GM10266 (cell line): ENCODE measurements around the gene CHL1.

Experiments used
- DNase-seq: peaks from one replicate; pipeline ENCODE4 v3.0.0; 2012; ENCODE audit errors: extremely low spot score
- TF ChIP-seq, protein P1 (sequence below): IDR thresholded peaks from 2 replicates; pipeline ENCODE4 v1.5.1; 2012; ENCODE audit warnings: mild to moderate bottlenecking, low read depth; ENCODE audit not compliant: control insufficient read depth, insufficient read depth; ENCODE audit errors: missing control alignments

CHL1 gene, protein sequence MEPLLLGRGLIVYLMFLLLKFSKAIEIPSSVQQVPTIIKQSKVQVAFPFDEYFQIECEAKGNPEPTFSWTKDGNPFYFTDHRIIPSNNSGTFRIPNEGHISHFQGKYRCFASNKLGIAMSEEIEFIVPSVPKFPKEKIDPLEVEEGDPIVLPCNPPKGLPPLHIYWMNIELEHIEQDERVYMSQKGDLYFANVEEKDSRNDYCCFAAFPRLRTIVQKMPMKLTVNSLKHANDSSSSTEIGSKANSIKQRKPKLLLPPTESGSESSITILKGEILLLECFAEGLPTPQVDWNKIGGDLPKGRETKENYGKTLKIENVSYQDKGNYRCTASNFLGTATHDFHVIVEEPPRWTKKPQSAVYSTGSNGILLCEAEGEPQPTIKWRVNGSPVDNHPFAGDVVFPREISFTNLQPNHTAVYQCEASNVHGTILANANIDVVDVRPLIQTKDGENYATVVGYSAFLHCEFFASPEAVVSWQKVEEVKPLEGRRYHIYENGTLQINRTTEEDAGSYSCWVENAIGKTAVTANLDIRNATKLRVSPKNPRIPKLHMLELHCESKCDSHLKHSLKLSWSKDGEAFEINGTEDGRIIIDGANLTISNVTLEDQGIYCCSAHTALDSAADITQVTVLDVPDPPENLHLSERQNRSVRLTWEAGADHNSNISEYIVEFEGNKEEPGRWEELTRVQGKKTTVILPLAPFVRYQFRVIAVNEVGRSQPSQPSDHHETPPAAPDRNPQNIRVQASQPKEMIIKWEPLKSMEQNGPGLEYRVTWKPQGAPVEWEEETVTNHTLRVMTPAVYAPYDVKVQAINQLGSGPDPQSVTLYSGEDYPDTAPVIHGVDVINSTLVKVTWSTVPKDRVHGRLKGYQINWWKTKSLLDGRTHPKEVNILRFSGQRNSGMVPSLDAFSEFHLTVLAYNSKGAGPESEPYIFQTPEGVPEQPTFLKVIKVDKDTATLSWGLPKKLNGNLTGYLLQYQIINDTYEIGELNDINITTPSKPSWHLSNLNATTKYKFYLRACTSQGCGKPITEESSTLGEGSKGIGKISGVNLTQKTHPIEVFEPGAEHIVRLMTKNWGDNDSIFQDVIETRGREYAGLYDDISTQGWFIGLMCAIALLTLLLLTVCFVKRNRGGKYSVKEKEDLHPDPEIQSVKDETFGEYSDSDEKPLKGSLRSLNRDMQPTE (N-terminal part only)

DNA sequence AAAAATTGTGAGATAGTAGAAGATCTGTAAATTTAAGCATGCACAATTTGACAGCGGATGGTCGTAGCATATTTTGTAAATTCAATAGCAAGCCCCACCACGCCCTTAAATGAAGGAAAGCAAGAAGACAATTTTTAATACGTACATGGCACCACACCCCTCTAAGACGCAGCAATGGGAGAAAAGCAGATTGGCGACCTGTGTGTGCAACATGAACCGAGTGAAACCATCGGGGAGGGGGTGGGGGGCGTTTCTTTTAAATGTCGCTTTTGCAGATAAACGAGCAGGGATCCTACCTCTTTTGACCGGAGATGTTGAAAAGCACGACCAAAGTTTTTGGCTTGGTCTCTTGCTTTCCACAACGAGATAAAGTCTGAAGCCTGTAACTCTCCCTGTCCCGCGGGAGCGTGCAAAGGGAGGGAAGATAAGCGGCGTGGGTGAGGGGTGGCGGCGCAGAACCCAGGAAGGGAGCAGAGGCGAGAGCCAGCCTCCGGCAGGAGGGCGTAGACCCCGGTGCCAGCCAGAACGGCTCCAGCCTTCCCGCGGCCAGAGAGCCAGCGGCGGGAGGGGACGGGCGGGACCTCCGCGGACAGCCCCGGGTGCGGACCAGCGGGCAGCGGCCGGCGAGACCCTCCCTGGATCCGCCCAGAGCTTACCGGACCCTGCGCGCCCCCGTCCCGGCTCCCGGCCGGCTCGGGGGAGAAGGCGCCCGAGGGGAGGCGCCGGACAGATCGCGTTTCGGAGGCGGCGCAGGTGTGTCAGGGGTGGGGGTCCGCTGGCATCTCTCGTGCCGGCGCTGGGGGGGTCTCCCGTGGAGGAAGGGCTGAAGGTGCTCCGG lies at the start of gene CHL1:
Gene CHL1 (plus strand): TSS at position 453 of the 838 bp plus-strand sequence. CDS start 123,014 bp downstream, outside the sequence.
- DNase-seq = no peak
- TF ChIP-seq, protein P1, sequence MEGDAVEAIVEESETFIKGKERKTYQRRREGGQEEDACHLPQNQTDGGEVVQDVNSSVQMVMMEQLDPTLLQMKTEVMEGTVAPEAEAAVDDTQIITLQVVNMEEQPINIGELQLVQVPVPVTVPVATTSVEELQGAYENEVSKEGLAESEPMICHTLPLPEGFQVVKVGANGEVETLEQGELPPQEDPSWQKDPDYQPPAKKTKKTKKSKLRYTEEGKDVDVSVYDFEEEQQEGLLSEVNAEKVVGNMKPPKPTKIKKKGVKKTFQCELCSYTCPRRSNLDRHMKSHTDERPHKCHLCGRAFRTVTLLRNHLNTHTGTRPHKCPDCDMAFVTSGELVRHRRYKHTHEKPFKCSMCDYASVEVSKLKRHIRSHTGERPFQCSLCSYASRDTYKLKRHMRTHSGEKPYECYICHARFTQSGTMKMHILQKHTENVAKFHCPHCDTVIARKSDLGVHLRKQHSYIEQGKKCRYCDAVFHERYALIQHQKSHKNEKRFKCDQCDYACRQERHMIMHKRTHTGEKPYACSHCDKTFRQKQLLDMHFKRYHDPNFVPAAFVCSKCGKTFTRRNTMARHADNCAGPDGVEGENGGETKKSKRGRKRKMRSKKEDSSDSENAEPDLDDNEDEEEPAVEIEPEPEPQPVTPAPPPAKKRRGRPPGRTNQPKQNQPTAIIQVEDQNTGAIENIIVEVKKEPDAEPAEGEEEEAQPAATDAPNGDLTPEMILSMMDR = no peak

DNA sequence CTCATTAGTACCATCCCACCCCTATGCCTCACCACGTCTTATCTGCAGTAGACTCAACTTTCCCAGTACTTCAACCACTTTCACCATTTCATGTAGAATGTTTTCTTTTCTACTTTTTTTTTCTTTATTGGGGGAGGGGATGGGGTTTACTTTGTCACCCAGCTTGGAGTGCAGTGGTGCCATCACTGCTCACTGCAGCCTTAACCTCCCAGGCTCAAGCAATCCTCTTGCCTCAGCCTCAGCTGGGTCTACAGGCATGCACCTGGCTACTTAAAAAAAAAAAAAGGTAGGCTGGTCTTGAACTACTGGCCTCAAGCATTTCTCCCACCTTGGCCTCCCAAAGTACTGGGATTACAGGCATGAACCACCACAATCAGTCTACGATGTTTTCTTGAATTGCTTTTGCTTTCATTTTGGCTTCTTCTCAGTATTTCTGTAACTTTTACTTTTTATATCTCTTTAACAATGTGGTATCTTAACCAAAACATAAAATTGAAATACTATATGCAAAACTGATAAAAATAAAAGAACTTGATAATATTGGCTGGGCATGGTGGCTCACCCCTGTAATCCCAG lies 44.9 kb upstream of the CHL1 start:
- TF ChIP-seq, protein P1 = no peak

DNA sequence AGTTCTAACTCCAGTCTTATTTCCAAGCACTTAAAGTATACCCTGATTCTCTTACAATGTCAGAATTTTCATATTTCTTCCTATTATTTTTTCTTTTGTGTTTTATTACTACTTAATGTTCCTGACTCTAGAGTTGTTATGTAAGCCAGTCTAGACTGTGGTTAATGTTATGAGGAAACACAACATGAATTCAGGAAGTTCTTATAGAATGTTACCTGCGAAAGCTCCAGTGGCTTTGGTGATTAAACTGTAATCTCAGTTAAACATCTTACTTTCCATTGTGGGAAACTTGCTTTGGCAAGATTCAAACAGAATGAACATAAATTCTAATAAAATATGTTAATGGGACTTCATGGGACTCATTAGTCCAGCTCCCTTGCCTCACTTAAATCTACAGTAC lies 36.6 kb upstream of the CHL1 start:
- DNase-seq = no peak
- TF ChIP-seq, protein P1 = no peak

More for the DNA sequence above, 44.9 kb upstream of the CHL1 start:
- no peak for DNase-seq

DNA sequence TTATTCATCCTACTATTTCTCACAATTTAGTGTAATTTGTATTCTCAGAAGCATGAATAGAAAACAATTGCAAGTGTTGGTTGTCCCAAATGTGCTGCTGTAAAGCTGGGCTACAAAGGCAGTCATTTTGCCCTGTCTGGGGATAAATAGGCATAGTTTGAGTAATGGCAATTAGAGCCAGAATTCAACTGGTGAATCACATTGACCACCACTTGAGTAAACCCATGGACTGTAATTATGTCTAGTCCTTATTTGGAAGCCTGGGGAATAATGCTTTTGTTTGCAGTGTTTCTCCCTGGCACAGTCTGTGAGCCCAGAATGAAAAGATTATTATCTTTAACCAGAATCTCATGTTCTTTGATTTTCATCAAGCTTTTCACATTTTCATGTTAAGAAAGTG lies 30.5 kb upstream of the CHL1 start:
- no peak for DNase-seq
- TF ChIP-seq, protein P1 = no peak

DNA sequence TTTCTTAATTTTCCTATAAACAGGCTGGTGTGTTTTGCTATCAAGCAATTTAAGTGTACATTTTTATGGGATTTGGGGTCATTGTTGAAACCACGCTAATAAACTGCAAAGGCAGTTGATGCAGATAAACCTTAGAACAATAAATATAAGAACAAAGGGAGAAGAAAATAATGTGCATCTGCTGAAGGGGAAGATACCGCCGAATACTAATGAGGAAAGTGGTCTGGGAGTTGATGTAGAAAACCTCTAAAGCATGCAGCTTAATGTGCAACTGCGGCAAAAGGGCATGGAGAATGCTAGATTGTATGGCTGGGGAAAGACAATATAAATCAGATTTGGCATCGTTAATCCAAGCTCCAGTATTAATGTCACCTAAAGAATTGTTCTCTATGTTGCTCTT lies 29.8 kb upstream of the CHL1 start:
- TF ChIP-seq, protein P1 = no peak
- DNase-seq = no peak

DNA sequence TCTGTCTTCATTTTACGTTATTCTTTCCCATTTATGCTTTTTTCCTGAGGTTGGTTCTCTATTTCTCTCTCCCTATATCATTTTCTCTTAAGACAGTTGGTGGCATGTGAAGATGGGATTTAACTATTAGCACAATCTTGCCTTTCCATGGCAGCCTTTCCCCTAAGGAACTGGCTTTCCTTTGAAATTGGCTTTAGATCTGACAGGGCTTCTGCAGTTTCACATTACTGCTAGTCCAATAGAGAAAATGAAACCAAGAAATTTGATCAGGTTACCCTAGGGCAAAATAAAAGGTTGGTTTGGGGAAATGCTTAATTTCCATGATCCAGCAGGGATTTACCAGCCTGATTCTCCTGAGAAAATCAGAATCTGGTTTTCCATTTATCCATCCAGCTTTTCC lies 22.7 kb upstream of the CHL1 start:
- DNase-seq = no peak
- TF ChIP-seq, protein P1 = no peak
